ENCODE measurements around the gene COL5A1.

The COL5A1 gene

DNA sequence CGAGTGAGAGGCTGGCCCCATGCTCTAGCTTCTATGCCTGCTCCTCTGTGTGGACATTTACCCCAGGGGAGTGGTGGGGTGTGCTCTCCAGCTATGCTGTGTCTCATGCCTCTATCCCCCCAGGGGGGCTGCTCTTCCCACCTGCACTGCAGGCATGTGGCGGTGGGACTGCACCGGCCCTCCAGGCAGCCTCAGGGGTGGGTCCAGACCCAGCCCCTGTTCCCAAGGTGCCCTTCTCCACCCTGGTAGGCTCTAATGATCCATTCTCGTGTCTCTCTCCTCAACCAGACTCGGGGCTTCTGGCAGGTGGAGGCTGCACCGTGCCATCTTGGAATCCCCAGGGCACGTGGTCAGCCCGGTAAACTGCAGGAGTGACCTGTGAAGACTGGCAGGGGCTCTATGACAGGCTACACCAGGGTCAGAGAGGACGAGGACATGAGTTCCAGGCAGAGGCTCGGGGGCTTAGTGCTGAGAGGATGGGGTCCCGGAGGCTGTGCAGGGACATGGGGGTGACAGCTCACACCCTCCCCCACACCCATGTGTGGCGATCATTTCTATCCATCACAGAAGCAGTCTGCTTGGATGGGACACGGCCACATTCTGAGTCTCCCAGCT, 22.7 kb upstream of the COL5A1 start:
- TF ChIP-seq EZH2phosphoT487 (IDR thresholded peaks at IDR 0.05; ENCODE audit: low read depth) = no peak
- TF ChIP-seq, protein P1, sequence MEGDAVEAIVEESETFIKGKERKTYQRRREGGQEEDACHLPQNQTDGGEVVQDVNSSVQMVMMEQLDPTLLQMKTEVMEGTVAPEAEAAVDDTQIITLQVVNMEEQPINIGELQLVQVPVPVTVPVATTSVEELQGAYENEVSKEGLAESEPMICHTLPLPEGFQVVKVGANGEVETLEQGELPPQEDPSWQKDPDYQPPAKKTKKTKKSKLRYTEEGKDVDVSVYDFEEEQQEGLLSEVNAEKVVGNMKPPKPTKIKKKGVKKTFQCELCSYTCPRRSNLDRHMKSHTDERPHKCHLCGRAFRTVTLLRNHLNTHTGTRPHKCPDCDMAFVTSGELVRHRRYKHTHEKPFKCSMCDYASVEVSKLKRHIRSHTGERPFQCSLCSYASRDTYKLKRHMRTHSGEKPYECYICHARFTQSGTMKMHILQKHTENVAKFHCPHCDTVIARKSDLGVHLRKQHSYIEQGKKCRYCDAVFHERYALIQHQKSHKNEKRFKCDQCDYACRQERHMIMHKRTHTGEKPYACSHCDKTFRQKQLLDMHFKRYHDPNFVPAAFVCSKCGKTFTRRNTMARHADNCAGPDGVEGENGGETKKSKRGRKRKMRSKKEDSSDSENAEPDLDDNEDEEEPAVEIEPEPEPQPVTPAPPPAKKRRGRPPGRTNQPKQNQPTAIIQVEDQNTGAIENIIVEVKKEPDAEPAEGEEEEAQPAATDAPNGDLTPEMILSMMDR (IDR thresholded peaks at IDR 0.05; ENCODE audit: low read depth, low read length) = no peak
- Histone ChIP-seq H3K79me2 (ENCODE audit: low read length) (no peaks in the 10 kb centered on the region), H3K27ac (ENCODE audit: low read length) (no peak overlapping the region), H4K20me1 (ENCODE audit: insufficient read depth, low read length) (no peaks in the 10 kb centered on the region), H3K4me1 (ENCODE audit: low read length) (no peaks in the 10 kb centered on the region), H2AFZ (ENCODE audit: low read depth, low read length) (no peak overlapping the region), H3K4me3 (ENCODE audit: low read length) (no peak overlapping the region), H3K9me3 (ENCODE audit: insufficient read depth, low read length) (no peaks in the 10 kb centered on the region; the same call in 1 of the 2 replicates), H3K9ac (ENCODE audit: low read length) (no peak overlapping the region), H3K36me3 (replicated peaks; ENCODE audit: low read depth, low read length) (no peaks in the 10 kb centered on the region), H3K4me2 (ENCODE audit: low read length) (no peak overlapping the region), H3K27me3 (ENCODE audit: low read depth, low read length) (peaks cover 17% of the 10 kb centered on the region)

DNA sequence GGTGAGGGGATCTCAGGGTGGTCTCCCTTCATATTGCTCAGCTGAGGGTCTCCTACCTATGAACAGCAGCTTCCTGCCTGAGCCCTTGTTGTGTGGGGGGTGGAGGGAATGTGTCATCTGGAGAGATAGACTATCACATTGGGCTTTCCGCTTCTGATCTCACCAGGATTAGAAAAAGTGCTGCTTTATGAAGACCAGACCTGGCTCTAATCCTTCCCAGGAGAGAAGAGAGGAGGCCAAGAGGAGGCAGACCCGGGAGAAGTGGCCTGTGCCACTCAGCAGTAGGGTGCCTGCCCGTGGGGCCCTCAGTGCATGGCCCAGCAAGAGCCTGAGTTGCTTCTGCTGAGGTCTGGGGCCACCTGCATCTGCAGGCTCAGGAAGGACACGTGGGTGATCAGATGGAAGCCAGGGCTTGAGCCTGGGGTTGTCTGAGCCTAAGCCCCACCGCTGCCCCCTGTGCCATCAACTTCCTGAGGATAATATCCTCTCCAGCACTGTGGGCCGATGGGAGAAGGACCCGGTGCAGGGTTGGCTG, 22.1 kb upstream of the COL5A1 start:
- H3K4me1 ChIP-seq (ENCODE audit: low read length) = no peaks in the 10 kb centered on the region
- H3K9ac ChIP-seq (ENCODE audit: low read length) = no peak overlapping the region
- no peak overlapping the region for H3K27ac ChIP-seq (ENCODE audit: low read length)
- peaks cover 17% of the 10 kb centered on the region for H3K27me3 ChIP-seq (ENCODE audit: low read depth, low read length)
- no peak overlapping the region for H3K4me2 ChIP-seq (ENCODE audit: low read length)
- no peaks in the 10 kb centered on the region for H4K20me1 ChIP-seq (ENCODE audit: insufficient read depth, low read length)
- H3K9me3 ChIP-seq (ENCODE audit: insufficient read depth, low read length) = no peaks in the 10 kb centered on the region; the same call in 1 of the 2 replicates
- H3K36me3 ChIP-seq (replicated peaks; ENCODE audit: low read depth, low read length) = no peaks in the 10 kb centered on the region
- TF ChIP-seq, protein P1 (IDR thresholded peaks at IDR 0.05; ENCODE audit: low read depth, low read length) = no peak
- no peak for TF ChIP-seq EZH2phosphoT487 (IDR thresholded peaks at IDR 0.05; ENCODE audit: low read depth)
- no peak overlapping the region for H3K4me3 ChIP-seq (ENCODE audit: low read length)
- H2AFZ ChIP-seq (ENCODE audit: low read depth, low read length) = no peak overlapping the region
- H3K79me2 ChIP-seq (ENCODE audit: low read length) = no peaks in the 10 kb centered on the region

DNA sequence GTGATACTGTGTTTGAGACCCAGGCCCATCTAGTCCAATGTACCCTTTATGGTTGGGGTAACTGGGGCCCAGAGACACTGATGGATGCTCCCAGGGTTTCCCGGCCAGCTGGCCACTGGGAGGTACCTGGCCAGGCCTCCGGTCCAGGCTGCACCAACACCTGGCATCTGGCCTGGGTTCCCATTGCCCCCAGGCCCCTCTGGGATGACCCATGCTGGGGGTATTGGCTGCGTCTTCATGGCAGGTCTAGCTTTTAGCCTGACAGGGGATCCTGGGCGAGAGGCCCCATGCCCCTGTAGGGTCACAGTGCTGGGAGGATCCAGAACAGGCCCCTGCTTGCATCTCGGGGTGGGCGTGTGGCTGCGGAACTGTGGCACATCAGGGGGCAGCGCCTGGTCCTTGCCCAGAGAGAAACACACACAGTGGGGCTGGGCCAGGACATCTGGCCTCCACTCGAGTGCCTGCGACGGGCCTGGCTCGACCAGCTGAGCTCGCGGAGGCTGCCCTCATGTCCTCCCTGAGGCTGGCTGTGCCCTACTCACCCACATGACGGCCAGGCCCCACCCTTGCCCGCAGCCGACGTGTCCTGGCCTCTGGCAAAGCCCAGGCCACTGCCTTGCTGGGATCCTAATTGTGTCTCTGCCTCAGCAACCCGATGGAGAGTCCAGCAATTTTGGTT, 21.5 kb upstream of the COL5A1 start:
- H2AFZ ChIP-seq (ENCODE audit: low read depth, low read length) = no peak overlapping the region
- TF ChIP-seq EZH2phosphoT487 (IDR thresholded peaks at IDR 0.05; ENCODE audit: low read depth) = no peak
- TF ChIP-seq, protein P1 (IDR thresholded peaks at IDR 0.05; ENCODE audit: low read depth, low read length) = no peak

DNA sequence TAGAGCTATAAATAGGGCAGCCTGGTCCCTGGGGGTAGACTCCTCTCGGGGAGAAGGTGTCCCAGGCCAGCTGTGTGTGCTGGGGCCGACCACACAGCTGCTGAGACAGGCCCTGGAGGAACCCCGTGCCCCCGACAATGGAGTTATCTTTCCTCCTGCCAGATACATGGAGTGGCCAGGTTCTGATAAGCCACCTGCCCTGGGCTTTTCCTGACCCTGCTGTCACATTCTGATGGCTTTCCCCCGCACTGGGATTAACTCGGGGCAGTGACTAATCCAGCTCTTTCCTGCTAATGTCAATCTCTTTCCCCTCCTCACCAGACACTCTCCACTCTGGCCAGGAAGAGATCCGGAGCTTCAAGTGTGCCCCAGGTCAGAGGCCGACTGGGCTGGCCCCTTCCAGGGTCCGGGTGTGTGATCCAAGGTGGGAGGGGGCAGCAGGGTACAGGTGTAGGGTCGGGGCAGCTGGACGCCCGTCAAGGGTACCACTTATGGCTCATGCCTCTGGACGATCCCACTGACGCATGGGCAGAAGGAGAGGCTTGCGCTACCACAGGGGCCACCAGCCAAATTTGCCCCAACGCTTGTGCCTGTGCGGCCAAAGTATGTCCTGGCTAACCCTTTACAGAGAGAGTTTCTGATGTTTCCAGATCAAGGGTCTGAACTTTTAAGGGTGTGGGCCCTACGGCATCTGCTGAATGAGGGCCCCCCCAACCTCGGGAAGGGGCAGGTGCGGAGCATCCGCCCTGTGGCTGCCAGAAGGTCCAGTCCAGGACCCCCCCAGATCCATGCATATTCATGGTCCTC, 20.6 kb upstream of the COL5A1 start:
- Histone ChIP-seq H3K4me3 (ENCODE audit: low read length) (no peak overlapping the region), H2AFZ (ENCODE audit: low read depth, low read length) (no peak overlapping the region), H3K79me2 (ENCODE audit: low read length) (no peaks in the 10 kb centered on the region), H3K9me3 (ENCODE audit: insufficient read depth, low read length) (no peaks in the 10 kb centered on the region), H3K4me1 (ENCODE audit: low read length) (no peaks in the 10 kb centered on the region), H4K20me1 (ENCODE audit: insufficient read depth, low read length) (no peaks in the 10 kb centered on the region), H3K27ac (ENCODE audit: low read length) (no peak overlapping the region), H3K27me3 (ENCODE audit: low read depth, low read length) (peaks cover 14% of the 10 kb centered on the region), H3K9ac (ENCODE audit: low read length) (no peak overlapping the region), H3K36me3 (replicated peaks; ENCODE audit: low read depth, low read length) (no peaks in the 10 kb centered on the region), H3K4me2 (ENCODE audit: low read length) (no peak overlapping the region)
- TF ChIP-seq, protein P1 (IDR thresholded peaks at IDR 0.05; ENCODE audit: low read depth, low read length) = no peak
- TF ChIP-seq EZH2phosphoT487 (IDR thresholded peaks at IDR 0.05; ENCODE audit: low read depth) = no peak

More for the DNA sequence above, 21.5 kb upstream of the COL5A1 start:
- Histone ChIP-seq H3K9ac (ENCODE audit: low read length) (no peak overlapping the region), H3K27ac (ENCODE audit: low read length) (no peak overlapping the region), H3K4me3 (ENCODE audit: low read length) (no peak overlapping the region), H3K27me3 (ENCODE audit: low read depth, low read length) (peaks cover 14% of the 10 kb centered on the region), H3K36me3 (replicated peaks; ENCODE audit: low read depth, low read length) (no peaks in the 10 kb centered on the region), H3K9me3 (ENCODE audit: insufficient read depth, low read length) (no peaks in the 10 kb centered on the region), H3K79me2 (ENCODE audit: low read length) (no peaks in the 10 kb centered on the region), H4K20me1 (ENCODE audit: insufficient read depth, low read length) (no peaks in the 10 kb centered on the region), H3K4me2 (ENCODE audit: low read length) (no peak overlapping the region), H3K4me1 (ENCODE audit: low read length) (no peaks in the 10 kb centered on the region)
